Breast epithelium (tissue), 3 donors: ENCODE measurements around the gene PSEN2.

ENCODE experiments used
- POLR2A ChIP-seq: fragments of 450-650 bp; IDR thresholded peaks from one replicate; pipeline ENCODE4 v1.6.1; 2016; ENCODE audit warnings: antibody characterized with exemption, mild to moderate bottlenecking, moderate library complexity
- POLR2AphosphoS5 ChIP-seq, 3 donors: sonication (generic); formaldehyde crosslinking; IDR thresholded peaks; one replicate each; pipeline ENCODE4 v1.6.1; 2017; ENCODE audit warnings: antibody characterized with exemption in 3 of 3
- TF ChIP-seq, protein P1 (sequence below), 3 donors: fragments of 450-650 bp; IDR thresholded peaks; one replicate each; pipeline ENCODE4 v1.5.1; 2016 to 2017; ENCODE audit warnings: antibody characterized with exemption in 3 of 3, mild to moderate bottlenecking in 3 of 3, moderate library complexity in 3 of 3

DNA sequence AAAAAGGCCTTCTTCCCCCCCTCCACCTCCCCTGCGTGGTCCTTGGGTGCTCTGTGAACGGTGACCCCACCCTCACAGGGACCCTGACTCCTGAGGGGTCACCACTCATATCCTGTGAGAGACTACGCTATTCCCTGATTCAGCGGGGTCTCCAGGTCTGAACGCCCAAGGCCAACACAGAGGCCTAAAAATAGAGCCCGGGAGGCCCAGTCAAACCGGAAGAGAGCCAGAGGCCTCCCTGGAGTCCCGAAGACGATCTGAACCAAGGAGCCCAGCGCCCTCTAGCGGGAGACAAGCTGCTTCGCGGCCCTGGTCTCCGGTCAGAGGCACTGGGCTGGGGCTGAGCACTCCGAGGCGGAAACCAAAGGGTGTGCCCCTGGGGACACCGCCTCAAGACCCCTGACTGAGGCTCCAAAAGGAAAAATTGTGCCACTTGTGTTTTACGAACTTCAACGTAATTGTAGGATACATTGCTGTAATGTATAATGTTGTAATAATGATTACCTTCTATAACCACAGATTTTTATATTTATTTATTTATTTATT lies 42.4 kb upstream of the PSEN2 start:
- TF ChIP-seq, protein P1, sequence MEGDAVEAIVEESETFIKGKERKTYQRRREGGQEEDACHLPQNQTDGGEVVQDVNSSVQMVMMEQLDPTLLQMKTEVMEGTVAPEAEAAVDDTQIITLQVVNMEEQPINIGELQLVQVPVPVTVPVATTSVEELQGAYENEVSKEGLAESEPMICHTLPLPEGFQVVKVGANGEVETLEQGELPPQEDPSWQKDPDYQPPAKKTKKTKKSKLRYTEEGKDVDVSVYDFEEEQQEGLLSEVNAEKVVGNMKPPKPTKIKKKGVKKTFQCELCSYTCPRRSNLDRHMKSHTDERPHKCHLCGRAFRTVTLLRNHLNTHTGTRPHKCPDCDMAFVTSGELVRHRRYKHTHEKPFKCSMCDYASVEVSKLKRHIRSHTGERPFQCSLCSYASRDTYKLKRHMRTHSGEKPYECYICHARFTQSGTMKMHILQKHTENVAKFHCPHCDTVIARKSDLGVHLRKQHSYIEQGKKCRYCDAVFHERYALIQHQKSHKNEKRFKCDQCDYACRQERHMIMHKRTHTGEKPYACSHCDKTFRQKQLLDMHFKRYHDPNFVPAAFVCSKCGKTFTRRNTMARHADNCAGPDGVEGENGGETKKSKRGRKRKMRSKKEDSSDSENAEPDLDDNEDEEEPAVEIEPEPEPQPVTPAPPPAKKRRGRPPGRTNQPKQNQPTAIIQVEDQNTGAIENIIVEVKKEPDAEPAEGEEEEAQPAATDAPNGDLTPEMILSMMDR (IDR thresholded peaks at IDR 0.05) = peak; percentile 61 to 97 (median 92)
- TF ChIP-seq POLR2A (no peak), POLR2AphosphoS5 (IDR thresholded peaks at IDR 0.05) (peak in 2 of 3 donors; percentile 47 to 75)
